ENCODE measurements around the gene MIS12.

DNA sequence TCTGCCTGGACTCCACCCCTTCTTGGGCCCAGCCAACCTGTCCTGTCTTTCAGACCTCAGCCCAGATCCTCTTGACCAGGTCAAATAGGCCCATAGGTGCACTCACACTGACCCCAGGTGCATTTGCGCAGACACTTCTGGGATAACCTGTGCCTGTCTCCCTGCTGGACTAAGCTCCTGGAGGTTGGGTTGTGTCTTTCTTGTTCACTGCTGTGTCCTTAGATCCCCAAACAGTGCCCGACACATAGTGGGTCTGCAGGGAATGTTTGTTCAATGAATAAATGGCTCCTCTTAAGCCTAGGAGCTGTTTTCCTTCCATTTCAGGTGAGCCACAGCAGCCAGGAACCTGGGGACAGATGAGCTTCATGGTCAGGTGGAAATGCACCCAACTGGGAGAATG lies 49.1 kb downstream of the MIS12 start:
- TF ChIP-seq SUZ12 (IDR thresholded peaks at IDR 0.05) (no peak), BHLHE40 (IDR thresholded peaks at IDR 0.05; ENCODE audit: borderline replicate concordance) (no peak), SP1 (IDR thresholded peaks at IDR 0.05) (no peak), FOXA1 (IDR thresholded peaks at IDR 0.05) (no peak), TARDBP (IDR thresholded peaks at IDR 0.05) (no peak), PKNOX1 (IDR thresholded peaks at IDR 0.05) (no peak), FOXM1 (IDR thresholded peaks at IDR 0.05; ENCODE audit: borderline replicate concordance) (no peak), LEF1 (IDR thresholded peaks at IDR 0.05; ENCODE audit: borderline replicate concordance) (no peak)
